HG03520 (cell line): ENCODE results near the gene PPA1.
"Not testable (repeated sequence)": the region's sequence is repeated elsewhere in the genome, so short reads cannot be mapped to it uniquely, and the experiment has no call there.

Source experiments
- ATAC-seq: cut with Tn5 transposase; IDR thresholded peaks from one replicate; pipeline ENCODE4 v1.9.1; 2021; ENCODE audit warnings: mild to moderate bottlenecking, moderate library complexity; ENCODE audit not compliant: unreplicated experiment

PPA1 gene

GRCh38 chr10:70175516-70175915, 57.7 kb downstream of the PPA1 start:
- no peak for ATAC-seq

DNA sequence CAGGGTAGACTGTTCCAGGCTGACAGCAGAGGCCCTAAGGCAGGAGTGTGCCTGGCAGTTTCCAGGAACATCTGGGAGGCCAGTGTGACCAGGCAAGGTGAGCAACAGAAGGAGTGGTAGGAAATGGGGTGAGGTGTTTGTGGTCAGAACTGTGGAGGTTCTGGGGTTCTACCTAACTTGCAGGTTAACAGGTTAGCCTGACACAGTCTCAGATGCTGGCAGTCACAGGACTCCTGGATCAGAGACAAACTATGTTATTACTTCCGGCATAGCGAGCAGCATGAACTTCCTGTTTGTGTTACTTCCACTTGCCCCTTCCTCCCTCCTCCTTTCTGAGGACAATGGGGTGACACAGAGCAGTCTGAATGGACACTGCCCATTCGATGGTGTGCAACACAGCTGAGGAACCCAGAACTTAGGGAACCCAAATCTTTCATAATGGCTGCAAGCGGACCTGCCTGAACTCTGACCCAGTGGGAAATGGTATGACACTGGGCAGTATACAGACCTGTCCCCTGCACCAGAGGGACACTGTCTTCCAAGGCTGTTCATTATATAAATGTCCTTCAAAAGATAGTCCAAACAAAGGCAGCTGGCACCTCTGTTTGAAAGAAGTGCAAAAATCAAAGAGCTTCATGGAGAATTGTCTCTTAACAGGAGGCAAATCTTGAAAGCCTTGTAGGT, 59.0 kb downstream of the PPA1 start:
- ATAC-seq, result no peak

DNA sequence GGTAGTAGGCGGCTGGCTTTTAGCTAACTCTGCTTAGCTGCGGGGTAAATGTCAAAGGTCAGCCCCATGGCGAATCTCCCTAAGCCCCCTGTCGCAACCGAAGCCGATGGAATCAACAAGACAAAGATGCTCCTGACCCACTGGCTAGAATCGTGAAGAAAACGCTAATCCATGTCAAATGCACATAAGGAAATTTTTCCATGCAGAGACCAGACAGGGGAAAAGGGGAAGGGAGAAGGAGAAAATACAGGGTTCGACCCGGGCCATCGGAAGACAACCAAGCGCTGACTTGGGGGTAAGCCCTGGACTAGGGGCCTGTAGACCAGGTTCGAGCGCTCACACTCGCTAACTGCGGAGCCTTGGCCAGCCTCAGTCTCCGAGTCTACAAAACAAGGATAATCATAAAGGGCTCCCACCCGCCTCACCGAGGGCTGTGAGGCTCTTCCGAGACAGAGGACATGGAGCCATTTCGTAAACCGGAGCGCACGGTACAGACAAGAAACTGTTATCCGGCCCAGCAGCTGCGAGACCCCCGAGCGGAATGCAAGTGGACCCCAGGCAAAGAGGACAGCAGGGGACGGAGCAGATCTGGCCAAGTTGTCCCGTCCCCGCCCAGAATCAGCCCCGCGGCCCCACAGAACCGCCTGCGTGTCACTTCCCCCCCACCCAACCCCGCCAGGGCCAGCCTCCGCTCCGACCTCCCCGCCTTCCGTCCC, 63.4 kb downstream of the PPA1 start:
- ATAC-seq, result peak; percentile 10

GRCh38 chr10:70169011-70169410, 64.2 kb downstream of the PPA1 start:
- ATAC-seq, result no peak

GRCh38 chr10:70167246-70167645, 66.0 kb downstream of the PPA1 start:
- ATAC-seq, result no peak

- no peak for ATAC-seq
Observed at GRCh38 chr10:70166394-70166793, 66.8 kb downstream of the PPA1 start.

GRCh38 chr10:70164163-70164562, 69.1 kb downstream of the PPA1 start:
- ATAC-seq, result no peak

- ATAC-seq, result no peak
Observed at GRCh38 chr10:70163448-70163847, 69.8 kb downstream of the PPA1 start.

GRCh38 chr10:70162892-70163201, 70.4 kb downstream of the PPA1 start:
- peak; percentile 58 for ATAC-seq

GRCh38 chr10:70162151-70162891, 70.9 kb downstream of the PPA1 start:
- ATAC-seq, result no peak

DNA sequence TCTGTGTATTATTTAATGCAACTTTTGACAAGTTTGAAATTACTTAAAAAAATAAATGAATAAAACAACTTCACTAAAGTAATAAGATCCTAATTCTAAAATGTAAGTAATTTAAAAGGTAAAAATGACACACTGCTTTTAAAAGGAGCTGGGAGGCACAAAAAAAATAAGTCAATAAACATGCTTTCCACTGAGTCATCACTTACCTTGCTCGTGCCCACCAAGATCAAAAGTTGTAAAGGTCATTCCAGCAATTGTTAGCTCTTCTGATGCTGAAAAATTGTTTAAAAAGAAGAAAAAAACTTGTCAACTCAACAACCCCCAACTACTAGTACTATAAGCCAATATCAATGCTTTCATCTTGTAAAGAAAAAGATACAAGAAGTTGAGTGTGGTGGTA, 72.4 kb downstream of the PPA1 start:
- no peak for ATAC-seq

DNA sequence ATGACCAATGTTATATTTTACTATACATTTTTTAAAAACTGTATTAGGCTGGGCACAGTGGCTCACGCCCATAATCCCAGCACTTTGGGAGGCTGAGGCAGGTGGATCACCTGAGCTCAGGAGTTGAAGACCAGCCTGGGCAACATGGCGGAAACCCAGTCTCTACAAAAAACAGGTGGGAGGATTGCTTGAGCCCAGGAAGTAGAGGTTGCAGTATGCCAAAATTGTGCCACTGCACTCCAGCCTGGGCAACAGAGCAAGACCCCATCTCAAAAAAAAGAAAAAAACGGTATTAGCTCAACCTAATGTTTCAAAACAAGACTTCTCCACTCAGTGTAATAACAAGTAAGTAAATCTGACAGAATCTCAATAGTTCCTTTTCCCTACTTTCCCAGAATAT, 73.9 kb downstream of the PPA1 start:
- not testable (repeated sequence) for ATAC-seq

GRCh38 chr10:70158113-70158512, 75.1 kb downstream of the PPA1 start:
- no peak for ATAC-seq

- ATAC-seq, result no peak
Observed at GRCh38 chr10:70155255-70155838, 77.9 kb downstream of the PPA1 start.
